HepG2 (cell line): ENCODE data around the gene CFAP99. TPM values are rescaled to one million over a fixed set of nuclear protein-coding genes. Genes with fewer than 3 reads are reported as not detected.
A peak's percentile ranks its signal among the peaks of the same experiment; 100 is the strongest.

Source experiments
- ISL2 ChIP-seq: sonication (generic); formaldehyde crosslinking; IDR thresholded peaks from 2 replicates; pipeline ENCODE4 v1.5.0; 2020; ENCODE audit warnings: missing genetic modification reagents
- RFX1 ChIP-seq: fragments of 450-650 bp; IDR thresholded peaks from 2 replicates; pipeline ENCODE4 v1.6.1; 2017
- TGIF2 ChIP-seq: IDR thresholded peaks from 2 replicates; pipeline ENCODE4 v1.6.1; 2016; ENCODE audit warnings: control low read depth, missing compliant biosample characterization
- ZNF224 ChIP-seq: sonication (generic); formaldehyde crosslinking; IDR thresholded peaks from 2 replicates; pipeline ENCODE4 v1.5.0; 2020; ENCODE audit warnings: mild to moderate bottlenecking, missing genetic modification reagents
- ZNF44 ChIP-seq: sonication (generic); formaldehyde crosslinking; IDR thresholded peaks from 2 replicates; pipeline ENCODE4 v1.5.1; 2020; ENCODE audit warnings: mild to moderate bottlenecking, missing genetic modification reagents
- ZNF484 ChIP-seq: sonication (generic); formaldehyde crosslinking; IDR thresholded peaks from 2 replicates; pipeline ENCODE4 v1.5.1; 2020; ENCODE audit warnings: mild to moderate bottlenecking, low read depth, missing genetic modification reagents, borderline replicate concordance
- polyA plus RNA-seq, 8 experiments: library from polyadenylated mRNA; depleted of rRNA in 3 of 8; stranded (reverse) in 7 of 8; unstranded in 1 of 8; fragments of >200 nt; fragmentation: Illumina TruSeq in 4 of 8; extraction: Trizol in 4 of 8; gene quantifications; 2 replicates each; pipeline versions ENCODE4 v1.2.1 to v1.2.3, GENCODE V29; 2011 to 2016; ENCODE audit warnings: low read depth in 4 of 8, missing spikeins in 1 of 8, mixed read lengths in 1 of 8; ENCODE audit not compliant: insufficient read depth in 1 of 8
- total RNA-seq, 5 experiments: library from RNA; depleted of rRNA; stranded (reverse); fragments of >200 nt; fragmentation: Illumina TruSeq; extraction: Trizol; gene quantifications; 2 replicates each; pipeline ENCODE4 v1.2.3, GENCODE V29; 2016; ENCODE audit warnings: low read depth in 1 of 5
- TF ChIP-seq, protein P1 (sequence below): sonication (generic); formaldehyde crosslinking; IDR thresholded peaks from one replicate; pipeline ENCODE4 v1.5.1; 2020; ENCODE audit warnings: mild to moderate bottlenecking, missing genetic modification reagents; ENCODE audit errors: not compliant biosample characterization
- TF ChIP-seq, protein P2 (sequence below): fragments of 450-650 bp; IDR thresholded peaks from 2 replicates; pipeline ENCODE4 v1.6.1; 2017; ENCODE audit warnings: mild to moderate bottlenecking
- TF ChIP-seq, protein P3 (sequence below): sonication (generic); formaldehyde crosslinking; IDR thresholded peaks from 2 replicates; pipeline ENCODE4 v1.9.0; 2021; ENCODE audit warnings: missing genetic modification reagents, mild to moderate bottlenecking, borderline replicate concordance
- TF ChIP-seq, protein P4 (sequence below): sonication (generic); formaldehyde crosslinking; IDR thresholded peaks from 2 replicates; pipeline ENCODE4 v1.5.0; 2020; ENCODE audit warnings: mild to moderate bottlenecking, missing genetic modification reagents

CFAP99 gene
- total and polyA plus RNA-seq, 2 of the 13 experiments (the other 11 are each of a cell fraction or from before 2014, with no cell fraction given): not detected

DNA sequence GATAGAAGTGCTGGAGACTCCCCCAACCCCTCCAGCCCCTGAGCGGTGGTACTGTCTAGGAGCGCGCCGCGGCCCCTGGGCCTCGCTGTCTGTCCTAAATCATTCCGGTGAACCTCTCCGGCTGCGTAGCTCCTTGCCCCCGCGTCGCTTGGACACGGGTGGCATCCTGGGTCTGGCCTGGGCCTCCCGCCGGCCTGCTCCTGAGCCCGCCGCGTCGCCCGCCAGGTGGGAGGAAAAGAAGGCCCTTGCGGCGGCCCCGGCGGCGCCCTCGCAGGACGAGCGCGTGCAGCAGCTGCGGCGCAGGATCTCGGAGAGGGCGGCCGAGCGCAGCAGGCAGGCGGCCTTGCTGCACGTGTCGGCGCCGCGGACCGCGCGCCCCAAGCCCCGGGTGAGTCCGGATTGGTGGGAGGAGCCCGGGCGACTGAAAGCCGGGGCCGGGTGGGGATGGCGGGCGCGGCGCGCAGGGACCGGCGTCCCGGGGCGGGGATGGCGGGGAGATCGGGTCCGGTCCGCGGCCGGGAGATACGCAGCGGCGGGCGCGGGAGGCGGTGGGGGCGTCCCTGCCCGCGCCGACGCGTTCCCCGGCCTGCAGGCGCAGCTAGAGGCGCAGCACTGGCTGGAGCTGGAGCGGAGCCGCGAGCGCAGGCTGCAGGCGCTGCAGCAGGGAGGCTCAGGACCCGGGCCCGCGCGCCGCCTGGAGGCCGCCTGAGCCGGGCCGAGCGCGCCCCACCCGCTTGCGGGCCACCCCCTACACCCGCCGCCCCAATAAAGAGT is 43.6 kb downstream of the CFAP99 start (continued):
- TF ChIP-seq, protein P1, sequence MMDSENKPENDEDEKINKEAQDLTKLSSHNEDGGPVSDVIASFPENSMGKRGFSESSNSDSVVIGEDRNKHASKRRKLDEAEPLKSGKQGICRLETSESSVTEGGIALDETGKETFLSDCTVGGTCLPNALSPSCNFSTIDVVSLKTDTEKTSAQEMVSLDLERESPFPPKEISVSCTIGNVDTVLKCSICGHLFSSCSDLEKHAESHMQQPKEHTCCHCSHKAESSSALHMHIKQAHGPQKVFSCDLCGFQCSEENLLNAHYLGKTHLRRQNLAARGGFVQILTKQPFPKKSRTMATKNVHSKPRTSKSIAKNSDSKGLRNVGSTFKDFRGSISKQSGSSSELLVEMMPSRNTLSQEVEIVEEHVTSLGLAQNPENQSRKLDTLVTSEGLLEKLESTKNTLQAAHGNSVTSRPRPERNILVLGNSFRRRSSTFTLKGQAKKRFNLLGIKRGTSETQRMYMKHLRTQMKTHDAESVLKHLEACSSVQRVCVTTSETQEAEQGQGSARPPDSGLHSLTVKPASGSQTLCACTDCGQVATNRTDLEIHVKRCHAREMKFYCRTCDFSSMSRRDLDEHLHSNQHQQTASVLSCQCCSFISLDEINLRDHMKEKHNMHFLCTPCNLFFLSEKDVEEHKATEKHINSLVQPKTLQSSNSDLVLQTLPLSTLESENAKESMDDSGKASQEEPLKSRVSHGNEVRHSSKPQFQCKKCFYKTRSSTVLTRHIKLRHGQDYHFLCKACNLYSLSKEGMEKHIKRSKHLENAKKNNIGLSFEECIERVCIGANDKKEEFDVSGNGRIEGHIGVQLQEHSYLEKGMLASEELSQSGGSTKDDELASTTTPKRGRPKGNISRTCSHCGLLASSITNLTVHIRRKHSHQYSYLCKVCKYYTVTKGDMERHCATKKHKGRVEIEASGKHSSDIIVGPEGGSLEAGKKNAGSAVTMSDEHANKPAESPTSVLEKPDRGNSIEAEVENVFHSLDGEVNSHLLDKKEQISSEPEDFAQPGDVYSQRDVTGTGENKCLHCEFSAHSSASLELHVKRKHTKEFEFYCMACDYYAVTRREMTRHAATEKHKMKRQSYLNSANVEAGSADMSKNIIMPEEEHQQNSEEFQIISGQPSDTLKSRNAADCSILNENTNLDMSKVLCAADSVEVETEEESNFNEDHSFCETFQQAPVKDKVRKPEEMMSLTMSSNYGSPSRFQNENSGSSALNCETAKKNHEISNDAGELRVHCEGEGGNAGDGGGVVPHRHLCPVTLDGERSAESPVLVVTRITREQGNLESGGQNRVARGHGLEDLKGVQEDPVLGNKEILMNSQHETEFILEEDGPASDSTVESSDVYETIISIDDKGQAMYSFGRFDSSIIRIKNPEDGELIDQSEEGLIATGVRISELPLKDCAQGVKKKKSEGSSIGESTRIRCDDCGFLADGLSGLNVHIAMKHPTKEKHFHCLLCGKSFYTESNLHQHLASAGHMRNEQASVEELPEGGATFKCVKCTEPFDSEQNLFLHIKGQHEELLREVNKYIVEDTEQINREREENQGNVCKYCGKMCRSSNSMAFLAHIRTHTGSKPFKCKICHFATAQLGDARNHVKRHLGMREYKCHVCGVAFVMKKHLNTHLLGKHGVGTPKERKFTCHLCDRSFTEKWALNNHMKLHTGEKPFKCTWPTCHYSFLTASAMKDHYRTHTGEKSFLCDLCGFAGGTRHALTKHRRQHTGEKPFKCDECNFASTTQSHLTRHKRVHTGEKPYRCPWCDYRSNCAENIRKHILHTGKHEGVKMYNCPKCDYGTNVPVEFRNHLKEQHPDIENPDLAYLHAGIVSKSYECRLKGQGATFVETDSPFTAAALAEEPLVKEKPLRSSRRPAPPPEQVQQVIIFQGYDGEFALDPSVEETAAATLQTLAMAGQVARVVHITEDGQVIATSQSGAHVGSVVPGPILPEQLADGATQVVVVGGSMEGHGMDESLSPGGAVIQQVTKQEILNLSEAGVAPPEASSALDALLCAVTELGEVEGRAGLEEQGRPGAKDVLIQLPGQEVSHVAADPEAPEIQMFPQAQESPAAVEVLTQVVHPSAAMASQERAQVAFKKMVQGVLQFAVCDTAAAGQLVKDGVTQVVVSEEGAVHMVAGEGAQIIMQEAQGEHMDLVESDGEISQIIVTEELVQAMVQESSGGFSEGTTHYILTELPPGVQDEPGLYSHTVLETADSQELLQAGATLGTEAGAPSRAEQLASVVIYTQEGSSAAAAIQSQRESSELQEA (CRISPR knock-in tag): peak; percentile 34
- no peak for TF ChIP-seq TGIF2
- TF ChIP-seq ZNF224 (CRISPR knock-in tag): no peak
- TF ChIP-seq ZNF44: no peak
- TF ChIP-seq, protein P2, sequence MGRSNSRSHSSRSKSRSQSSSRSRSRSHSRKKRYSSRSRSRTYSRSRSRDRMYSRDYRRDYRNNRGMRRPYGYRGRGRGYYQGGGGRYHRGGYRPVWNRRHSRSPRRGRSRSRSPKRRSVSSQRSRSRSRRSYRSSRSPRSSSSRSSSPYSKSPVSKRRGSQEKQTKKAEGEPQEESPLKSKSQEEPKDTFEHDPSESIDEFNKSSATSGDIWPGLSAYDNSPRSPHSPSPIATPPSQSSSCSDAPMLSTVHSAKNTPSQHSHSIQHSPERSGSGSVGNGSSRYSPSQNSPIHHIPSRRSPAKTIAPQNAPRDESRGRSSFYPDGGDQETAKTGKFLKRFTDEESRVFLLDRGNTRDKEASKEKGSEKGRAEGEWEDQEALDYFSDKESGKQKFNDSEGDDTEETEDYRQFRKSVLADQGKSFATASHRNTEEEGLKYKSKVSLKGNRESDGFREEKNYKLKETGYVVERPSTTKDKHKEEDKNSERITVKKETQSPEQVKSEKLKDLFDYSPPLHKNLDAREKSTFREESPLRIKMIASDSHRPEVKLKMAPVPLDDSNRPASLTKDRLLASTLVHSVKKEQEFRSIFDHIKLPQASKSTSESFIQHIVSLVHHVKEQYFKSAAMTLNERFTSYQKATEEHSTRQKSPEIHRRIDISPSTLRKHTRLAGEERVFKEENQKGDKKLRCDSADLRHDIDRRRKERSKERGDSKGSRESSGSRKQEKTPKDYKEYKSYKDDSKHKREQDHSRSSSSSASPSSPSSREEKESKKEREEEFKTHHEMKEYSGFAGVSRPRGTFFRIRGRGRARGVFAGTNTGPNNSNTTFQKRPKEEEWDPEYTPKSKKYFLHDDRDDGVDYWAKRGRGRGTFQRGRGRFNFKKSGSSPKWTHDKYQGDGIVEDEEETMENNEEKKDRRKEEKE: no peak
- TF ChIP-seq, protein P3, sequence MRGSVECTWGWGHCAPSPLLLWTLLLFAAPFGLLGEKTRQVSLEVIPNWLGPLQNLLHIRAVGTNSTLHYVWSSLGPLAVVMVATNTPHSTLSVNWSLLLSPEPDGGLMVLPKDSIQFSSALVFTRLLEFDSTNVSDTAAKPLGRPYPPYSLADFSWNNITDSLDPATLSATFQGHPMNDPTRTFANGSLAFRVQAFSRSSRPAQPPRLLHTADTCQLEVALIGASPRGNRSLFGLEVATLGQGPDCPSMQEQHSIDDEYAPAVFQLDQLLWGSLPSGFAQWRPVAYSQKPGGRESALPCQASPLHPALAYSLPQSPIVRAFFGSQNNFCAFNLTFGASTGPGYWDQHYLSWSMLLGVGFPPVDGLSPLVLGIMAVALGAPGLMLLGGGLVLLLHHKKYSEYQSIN: no peak
- TF ChIP-seq, protein P4, sequence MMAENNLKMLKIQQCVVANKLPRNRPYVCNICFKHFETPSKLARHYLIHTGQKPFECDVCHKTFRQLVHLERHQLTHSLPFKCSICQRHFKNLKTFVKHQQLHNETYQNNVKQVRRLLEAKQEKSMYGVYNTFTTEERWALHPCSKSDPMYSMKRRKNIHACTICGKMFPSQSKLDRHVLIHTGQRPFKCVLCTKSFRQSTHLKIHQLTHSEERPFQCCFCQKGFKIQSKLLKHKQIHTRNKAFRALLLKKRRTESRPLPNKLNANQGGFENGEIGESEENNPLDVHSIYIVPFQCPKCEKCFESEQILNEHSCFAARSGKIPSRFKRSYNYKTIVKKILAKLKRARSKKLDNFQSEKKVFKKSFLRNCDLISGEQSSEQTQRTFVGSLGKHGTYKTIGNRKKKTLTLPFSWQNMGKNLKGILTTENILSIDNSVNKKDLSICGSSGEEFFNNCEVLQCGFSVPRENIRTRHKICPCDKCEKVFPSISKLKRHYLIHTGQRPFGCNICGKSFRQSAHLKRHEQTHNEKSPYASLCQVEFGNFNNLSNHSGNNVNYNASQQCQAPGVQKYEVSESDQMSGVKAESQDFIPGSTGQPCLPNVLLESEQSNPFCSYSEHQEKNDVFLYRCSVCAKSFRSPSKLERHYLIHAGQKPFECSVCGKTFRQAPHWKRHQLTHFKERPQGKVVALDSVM (CRISPR knock-in tag): peak; percentile 60; the same call in 1 of the 2 replicates
- no peak for TF ChIP-seq ZNF484
- TF ChIP-seq RFX1: no peak
- 0 out of 2 replicates have a peak, but pooled peaks have one; percentile 20 for TF ChIP-seq ISL2
